Stimulated activated memory B cell treated with anti-CD40 and anti-IgM and Interleukin-4, amounts not matched to agents 10 μg/mL and 1 μg/mL and 100 μg/mL, for 72 hours (primary cell): ENCODE data around the gene DNMT3B.
"Not testable (repeated sequence)": the region's sequence is repeated elsewhere in the genome, so short reads cannot be mapped to it uniquely, and the experiment has no call there.

Source experiments
- ATAC-seq: fragments of 150-1000 bp; cut with Tn5 transposase; 2 replicates; pipeline ENCODE4 v1.10.0; 2021
- H3K27ac Mint-ChIP-seq: one replicate; pipeline ENCODE4 v1.8.0; 2022; ENCODE audit warnings: mild to moderate bottlenecking, mixed read lengths
- H3K27me3 Mint-ChIP-seq: one replicate; pipeline ENCODE4 v1.8.0; 2022; ENCODE audit warnings: mixed read lengths
- H3K36me3 Mint-ChIP-seq: one replicate; pipeline ENCODE4 v1.8.0; 2022; ENCODE audit warnings: mixed read lengths
- H3K4me1 Mint-ChIP-seq: one replicate; pipeline ENCODE4 v1.8.0; 2022; ENCODE audit warnings: mixed read lengths
- H3K4me3 Mint-ChIP-seq: one replicate; pipeline ENCODE4 v1.8.0; 2022; ENCODE audit warnings: mild to moderate bottlenecking, moderate library complexity, mixed read lengths
- H3K9me3 Mint-ChIP-seq: one replicate; pipeline ENCODE4 v1.8.0; 2022; ENCODE audit warnings: mixed read lengths

The DNMT3B gene

GRCh38 chr20:32796981-32797451 is 34.8 kb downstream of the DNMT3B start:
- no peak overlapping the region for H3K27ac Mint-ChIP-seq
- H3K9me3 Mint-ChIP-seq: no peaks in the 10 kb centered on the region
- no peak for ATAC-seq
- no peak overlapping the region for H3K4me3 Mint-ChIP-seq
- H3K36me3 Mint-ChIP-seq: no peaks in the 10 kb centered on the region
- no peaks in the 10 kb centered on the region for H3K27me3 Mint-ChIP-seq
- peaks cover 6% of the 10 kb centered on the region for H3K4me1 Mint-ChIP-seq

- not testable (repeated sequence) for H3K27me3 Mint-ChIP-seq, H3K4me1 Mint-ChIP-seq, H3K9me3 Mint-ChIP-seq, H3K27ac Mint-ChIP-seq, H3K36me3 Mint-ChIP-seq, H3K4me3 Mint-ChIP-seq, ATAC-seq
Measured at GRCh38 chr20:32797571-32797970, 35.4 kb downstream of the DNMT3B start.

- no peak for ATAC-seq
- Mint-ChIP-seq H3K36me3 (no peaks in the 10 kb centered on the region), H3K27me3 (no peaks in the 10 kb centered on the region), H3K4me1 (no peaks in the 10 kb centered on the region), H3K27ac (no peak overlapping the region), H3K4me3 (no peak overlapping the region), H3K9me3 (no peaks in the 10 kb centered on the region)
Measured at GRCh38 chr20:32798046-32798981, 36.1 kb downstream of the DNMT3B start.

GRCh38 chr20:32803092-32803491 is 40.9 kb downstream of the DNMT3B start:
- Mint-ChIP-seq H3K36me3 (no peaks in the 10 kb centered on the region), H3K4me1 (no peaks in the 10 kb centered on the region), H3K4me3 (no peak overlapping the region), H3K9me3 (no peaks in the 10 kb centered on the region), H3K27me3 (no peaks in the 10 kb centered on the region), H3K27ac (no peak overlapping the region)
- ATAC-seq: no peak

- H3K9me3 Mint-ChIP-seq: no peaks in the 10 kb centered on the region
- no peaks in the 10 kb centered on the region for H3K36me3 Mint-ChIP-seq
- H3K27me3 Mint-ChIP-seq: no peaks in the 10 kb centered on the region
- ATAC-seq: no peak
- H3K4me3 Mint-ChIP-seq: no peak overlapping the region
- H3K27ac Mint-ChIP-seq: no peak overlapping the region
- H3K4me1 Mint-ChIP-seq: no peaks in the 10 kb centered on the region
Measured at GRCh38 chr20:32804022-32804715, 42.0 kb downstream of the DNMT3B start.

- H3K4me3 Mint-ChIP-seq: no peak overlapping the region
- no peaks in the 10 kb centered on the region for H3K27me3 Mint-ChIP-seq
- no peak for ATAC-seq
- no peaks in the 10 kb centered on the region for H3K36me3 Mint-ChIP-seq
- no peak overlapping the region for H3K27ac Mint-ChIP-seq
- H3K4me1 Mint-ChIP-seq: no peaks in the 10 kb centered on the region
- no peaks in the 10 kb centered on the region for H3K9me3 Mint-ChIP-seq
Measured at GRCh38 chr20:32804817-32805216, 42.6 kb downstream of the DNMT3B start.

GRCh38 chr20:32805721-32806120 is 43.5 kb downstream of the DNMT3B start:
- Mint-ChIP-seq H3K36me3 (no peaks in the 10 kb centered on the region), H3K4me3 (no peak overlapping the region), H3K9me3 (no peaks in the 10 kb centered on the region), H3K27me3 (no peaks in the 10 kb centered on the region), H3K4me1 (no peaks in the 10 kb centered on the region), H3K27ac (no peak overlapping the region)
- no peak for ATAC-seq

GRCh38 chr20:32806356-32806755 is 44.2 kb downstream of the DNMT3B start:
- H3K4me3 Mint-ChIP-seq: no peak overlapping the region
- H3K4me1 Mint-ChIP-seq: no peaks in the 10 kb centered on the region
- H3K36me3 Mint-ChIP-seq: no peaks in the 10 kb centered on the region
- H3K9me3 Mint-ChIP-seq: no peaks in the 10 kb centered on the region
- H3K27me3 Mint-ChIP-seq: no peaks in the 10 kb centered on the region
- ATAC-seq: no peak
- H3K27ac Mint-ChIP-seq: no peak overlapping the region

GRCh38 chr20:32807706-32808105 is 45.5 kb downstream of the DNMT3B start:
- Mint-ChIP-seq H3K27ac (no peak overlapping the region), H3K27me3 (no peaks in the 10 kb centered on the region), H3K4me1 (no peaks in the 10 kb centered on the region), H3K36me3 (no peaks in the 10 kb centered on the region), H3K9me3 (no peaks in the 10 kb centered on the region), H3K4me3 (no peak overlapping the region)
- no peak for ATAC-seq

GRCh38 chr20:32808438-32808837 is 46.3 kb downstream of the DNMT3B start:
- no peak overlapping the region for H3K27ac Mint-ChIP-seq
- H3K4me3 Mint-ChIP-seq: no peak overlapping the region
- ATAC-seq: no peak
- no peaks in the 10 kb centered on the region for H3K36me3 Mint-ChIP-seq
- no peaks in the 10 kb centered on the region for H3K9me3 Mint-ChIP-seq
- H3K27me3 Mint-ChIP-seq: no peaks in the 10 kb centered on the region
- no peaks in the 10 kb centered on the region for H3K4me1 Mint-ChIP-seq

GRCh38 chr20:32809907-32810306 is 47.7 kb downstream of the DNMT3B start:
- no peak overlapping the region for H3K4me3 Mint-ChIP-seq
- H3K27ac Mint-ChIP-seq: no peak overlapping the region
- H3K36me3 Mint-ChIP-seq: no peaks in the 10 kb centered on the region
- ATAC-seq: no peak
- no peaks in the 10 kb centered on the region for H3K9me3 Mint-ChIP-seq
- H3K27me3 Mint-ChIP-seq: no peaks in the 10 kb centered on the region
- H3K4me1 Mint-ChIP-seq: no peaks in the 10 kb centered on the region

- no peak for ATAC-seq
- H3K9me3 Mint-ChIP-seq: no peaks in the 10 kb centered on the region
- H3K27me3 Mint-ChIP-seq: no peaks in the 10 kb centered on the region
- H3K4me1 Mint-ChIP-seq: no peaks in the 10 kb centered on the region
- no peak overlapping the region for H3K4me3 Mint-ChIP-seq
- no peak overlapping the region for H3K27ac Mint-ChIP-seq
- H3K36me3 Mint-ChIP-seq: no peaks in the 10 kb centered on the region
Measured at GRCh38 chr20:32810941-32811340, 48.8 kb downstream of the DNMT3B start.

- no peaks in the 10 kb centered on the region for H3K36me3 Mint-ChIP-seq
- H3K9me3 Mint-ChIP-seq: no peaks in the 10 kb centered on the region
- no peak for ATAC-seq
- no peak overlapping the region for H3K4me3 Mint-ChIP-seq
- H3K27me3 Mint-ChIP-seq: no peaks in the 10 kb centered on the region
- H3K27ac Mint-ChIP-seq: no peak overlapping the region
- H3K4me1 Mint-ChIP-seq: no peaks in the 10 kb centered on the region
Measured at GRCh38 chr20:32811886-32812285, 49.7 kb downstream of the DNMT3B start.

GRCh38 chr20:32819992-32820697 is 58.0 kb downstream of the DNMT3B start:
- peak overlapping the region; percentile 96 for H3K4me3 Mint-ChIP-seq
- H3K36me3 Mint-ChIP-seq: no peaks in the 10 kb centered on the region
- peak; percentile 91 for ATAC-seq
- H3K27me3 Mint-ChIP-seq: no peaks in the 10 kb centered on the region
- peak overlapping the region; percentile 94 for H3K27ac Mint-ChIP-seq
- H3K4me1 Mint-ChIP-seq: peaks cover 42% of the 10 kb centered on the region
- H3K9me3 Mint-ChIP-seq: no peaks in the 10 kb centered on the region

- peak overlapping the region; percentile 94 for H3K27ac Mint-ChIP-seq
- H3K36me3 Mint-ChIP-seq: no peaks in the 10 kb centered on the region
- peaks cover 46% of the 10 kb centered on the region for H3K4me1 Mint-ChIP-seq
- H3K27me3 Mint-ChIP-seq: no peaks in the 10 kb centered on the region
- ATAC-seq: no peak
- no peaks in the 10 kb centered on the region for H3K9me3 Mint-ChIP-seq
- H3K4me3 Mint-ChIP-seq: peak overlapping the region; percentile 96
Measured at GRCh38 chr20:32820698-32821377, 58.7 kb downstream of the DNMT3B start.
